ENCODE measurements around the gene GAS7. TPM values are rescaled to one million over a fixed set of nuclear protein-coding genes. Genes with fewer than 3 reads are reported as not detected.
A peak's percentile ranks its signal among the peaks of the same experiment; 100 is the strongest.

Gene GAS7
- 50.6 TPM for total RNA-seq
- long read RNA-seq, full-length matches to known transcripts = 44 of 72 reads
- long read RNA-seq, partial matches to known transcripts = 2 of 72 reads
- long read RNA-seq, other reads (novel, unspliced or antisense) = 26 of 72 reads

GRCh38 chr17:10198509-10199249, at the start of gene GAS7:
GAS7 (minus strand) TSS chr17:10198606.
- H3K36me3 ChIP-seq = no peaks in the 10 kb centered on the region
- H3K4me3 ChIP-seq = peak within 1 kb of the TSS; percentile 58
- H3K4me1 ChIP-seq = no peaks in the 10 kb centered on the region
- H3K27me3 ChIP-seq = peaks cover 24% of the 10 kb centered on the region
- TF ChIP-seq CTCF (IDR thresholded peaks at IDR 0.05) = no peak
- intact Hi-C loops (cut with DNase I) = no loop called here
- ATAC-seq = peak; percentile 73
- peak within 1 kb of the TSS; percentile 42 for H3K27ac ChIP-seq
- peak; percentile 84 for DNase-seq
- peaks cover 7% of the 10 kb centered on the region for H3K9me3 ChIP-seq

GRCh38 chr17:10247810-10248209, 49.4 kb upstream of the GAS7 start:
- Histone ChIP-seq H3K4me3 (no peak overlapping the region), H3K27me3 (no peaks in the 10 kb centered on the region), H3K27ac (no peak overlapping the region), H3K36me3 (no peaks in the 10 kb centered on the region), H3K9me3 (no peaks in the 10 kb centered on the region), H3K4me1 (no peaks in the 10 kb centered on the region)
- DNase-seq (no peak), ATAC-seq (no peak)
- no peak for TF ChIP-seq CTCF (IDR thresholded peaks at IDR 0.05)
- intact Hi-C loops (cut with DNase I) = no loop called here

GRCh38 chr17:10243883-10244844, 45.8 kb upstream of the GAS7 start:
- H3K4me3 ChIP-seq = no peak overlapping the region
- intact Hi-C loops (cut with DNase I) = no loop called here
- no peaks in the 10 kb centered on the region for H3K9me3 ChIP-seq
- H3K27ac ChIP-seq = no peak overlapping the region
- ATAC-seq (peak; percentile 72), DNase-seq (peak; percentile 64)
- H3K27me3 ChIP-seq = no peaks in the 10 kb centered on the region
- TF ChIP-seq CTCF (IDR thresholded peaks at IDR 0.05) = no peak
- H3K36me3 ChIP-seq = no peaks in the 10 kb centered on the region
- H3K4me1 ChIP-seq = no peaks in the 10 kb centered on the region

GRCh38 chr17:10241781-10242180, 43.4 kb upstream of the GAS7 start:
- no peak for DNase-seq

More at GRCh38 chr17:10241781-10242180, 43.4 kb upstream of the GAS7 start:
- no peak for ATAC-seq
- no peaks in the 10 kb centered on the region for H3K9me3 ChIP-seq
- TF ChIP-seq CTCF (IDR thresholded peaks at IDR 0.05) = no peak
- no peaks in the 10 kb centered on the region for H3K27me3 ChIP-seq
- no peaks in the 10 kb centered on the region for H3K4me1 ChIP-seq
- no peak overlapping the region for H3K4me3 ChIP-seq
- H3K27ac ChIP-seq = no peak overlapping the region
- intact Hi-C loops (cut with DNase I) = no loop called here
- no peaks in the 10 kb centered on the region for H3K36me3 ChIP-seq
